NCI-H146 (cell line): ENCODE results near the gene PCMT1.
"Not testable (repeated sequence)": the region's sequence is repeated elsewhere in the genome, so short reads cannot be mapped to it uniquely, and the experiment has no call there.

Experiments used
- DNase-seq: peaks from one replicate; lab custom pipeline; 2025; lab: John Stamatoyannopoulos, UW

The PCMT1 gene

DNA sequence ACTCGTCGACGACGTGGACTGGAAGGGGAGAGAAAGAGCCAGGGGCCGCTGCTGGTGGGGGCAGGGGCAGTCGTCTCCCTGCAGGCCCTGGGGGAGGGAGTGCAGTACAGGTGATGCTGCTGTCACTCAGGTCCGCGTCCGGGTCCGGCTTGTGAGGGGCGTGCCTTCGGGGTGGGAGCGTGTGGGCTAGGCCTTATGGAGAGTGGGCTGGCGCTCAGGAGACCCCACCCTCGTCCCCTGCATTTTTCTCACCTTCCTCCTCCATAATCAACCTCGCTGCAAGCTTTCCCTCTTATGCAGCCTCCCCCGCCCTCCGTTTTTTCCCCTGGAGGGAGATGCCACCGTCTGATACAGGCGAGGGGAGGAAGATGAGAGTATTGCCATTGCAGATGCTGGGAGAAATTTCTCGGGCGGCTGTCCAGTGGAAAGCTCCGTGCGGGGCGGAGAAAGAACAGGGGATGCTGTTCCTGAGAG is 632 bp downstream of the PCMT1 start:
- DNase-seq = peak; percentile 98

DNA sequence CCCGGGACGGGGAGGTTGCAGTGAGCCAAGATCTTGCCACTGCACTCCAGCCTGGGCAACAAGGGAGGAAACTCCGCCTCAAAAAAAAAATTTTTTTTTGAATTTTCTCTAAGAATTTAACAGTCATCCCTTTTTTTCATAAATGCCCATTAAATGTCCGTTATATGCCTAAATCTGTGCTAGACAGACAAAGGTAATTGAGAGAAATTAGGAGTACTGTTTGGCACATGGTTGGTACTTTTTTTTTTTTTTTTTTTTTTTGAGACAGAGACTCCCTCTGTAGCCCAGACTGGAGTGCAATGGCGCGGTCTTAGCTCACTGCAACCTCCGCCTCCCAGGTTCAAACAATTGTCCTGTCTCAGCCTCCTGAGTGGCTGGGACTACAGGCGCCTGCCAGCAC is 1.7 kb downstream of the PCMT1 start:
- no peak for DNase-seq

DNA sequence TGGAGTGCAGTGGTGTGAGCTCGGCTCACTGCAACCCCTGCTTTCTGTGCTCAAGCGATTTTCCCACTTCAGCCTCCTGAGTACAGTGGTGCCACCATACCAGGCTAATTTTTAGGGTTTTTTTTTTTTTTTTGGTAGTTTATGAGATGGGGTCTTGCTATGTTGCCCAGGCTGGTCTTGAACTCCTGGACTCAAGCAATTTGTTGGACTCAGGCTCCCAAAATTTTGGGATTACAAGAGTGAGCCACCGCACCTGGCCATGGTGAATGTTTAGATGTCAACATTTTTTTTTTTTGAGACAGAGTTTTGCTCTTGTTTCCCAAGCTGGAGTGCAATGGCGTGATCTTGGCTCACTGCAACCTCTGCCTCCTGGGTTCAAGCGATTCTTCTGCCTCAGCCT is 2.4 kb downstream of the PCMT1 start:
- DNase-seq = not testable (repeated sequence)

DNA sequence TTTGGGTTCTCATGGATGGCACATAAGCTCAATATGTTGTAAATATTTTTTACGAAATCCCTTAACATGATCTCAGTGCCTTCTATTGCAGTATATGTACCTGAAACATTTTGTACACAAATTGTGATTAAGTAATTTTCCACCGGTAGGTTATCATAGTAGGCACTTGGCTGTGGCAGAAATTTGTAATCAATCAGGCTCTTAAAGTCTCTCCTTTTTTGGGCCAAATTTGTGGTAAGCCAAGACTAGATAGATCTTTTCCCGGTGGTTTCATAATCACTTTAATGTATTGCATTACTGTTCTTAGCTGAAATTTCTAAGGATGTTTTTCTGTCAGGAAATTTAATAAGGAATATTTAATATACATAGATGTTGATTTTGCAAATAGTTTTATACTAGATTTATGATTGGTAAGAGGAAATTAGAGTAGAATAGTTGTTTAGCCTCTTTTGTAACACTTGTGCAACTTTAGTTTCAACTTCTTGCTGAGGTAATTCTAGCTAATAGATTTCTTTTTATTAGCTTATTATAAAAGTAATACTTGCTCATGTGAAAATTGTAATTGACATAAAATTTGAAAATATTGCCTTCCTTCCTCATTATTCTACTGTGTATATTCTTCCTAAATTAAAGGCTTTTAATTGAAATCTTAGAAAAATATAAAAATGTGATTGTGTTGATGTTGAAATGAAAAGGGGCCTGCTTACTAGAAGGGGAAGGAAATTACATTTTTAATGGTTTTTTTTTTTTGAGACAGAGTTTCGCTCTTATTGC is 3.2 kb downstream of the PCMT1 start:
- DNase-seq = no peak

DNA sequence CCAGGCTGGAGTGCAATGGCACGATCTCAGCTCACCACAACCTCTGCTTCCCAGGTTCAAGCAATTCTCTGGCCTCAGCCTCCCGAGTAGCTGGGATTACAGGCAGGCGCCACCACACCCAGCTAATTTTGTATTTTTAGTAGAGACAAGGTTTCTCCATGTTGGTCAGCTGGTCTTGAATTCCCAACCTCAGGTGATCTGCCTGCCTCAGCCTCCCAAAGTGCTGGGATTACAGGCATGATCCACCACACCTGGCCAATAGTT is 3.8 kb downstream of the PCMT1 start:
- not testable (repeated sequence) for DNase-seq

DNA sequence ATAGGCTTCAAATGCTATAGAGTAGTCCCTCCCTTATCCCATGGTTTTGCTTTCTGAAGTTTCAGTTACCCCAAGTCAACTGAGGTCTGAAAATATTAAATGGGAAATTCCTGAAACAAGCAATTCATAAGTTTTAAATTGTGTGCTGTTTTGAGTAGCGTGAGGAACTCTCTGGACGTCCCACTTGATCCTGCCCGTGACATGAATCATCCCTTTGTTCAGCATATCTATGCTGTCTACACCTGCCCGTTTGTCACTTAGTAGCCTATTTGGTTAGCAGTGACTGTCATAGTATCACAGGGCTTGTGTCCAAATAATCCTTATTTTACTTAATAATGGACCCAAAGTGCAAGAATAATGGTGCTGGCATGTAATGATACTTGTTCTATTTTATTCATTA is 5.0 kb downstream of the PCMT1 start:
- DNase-seq = no peak

DNA sequence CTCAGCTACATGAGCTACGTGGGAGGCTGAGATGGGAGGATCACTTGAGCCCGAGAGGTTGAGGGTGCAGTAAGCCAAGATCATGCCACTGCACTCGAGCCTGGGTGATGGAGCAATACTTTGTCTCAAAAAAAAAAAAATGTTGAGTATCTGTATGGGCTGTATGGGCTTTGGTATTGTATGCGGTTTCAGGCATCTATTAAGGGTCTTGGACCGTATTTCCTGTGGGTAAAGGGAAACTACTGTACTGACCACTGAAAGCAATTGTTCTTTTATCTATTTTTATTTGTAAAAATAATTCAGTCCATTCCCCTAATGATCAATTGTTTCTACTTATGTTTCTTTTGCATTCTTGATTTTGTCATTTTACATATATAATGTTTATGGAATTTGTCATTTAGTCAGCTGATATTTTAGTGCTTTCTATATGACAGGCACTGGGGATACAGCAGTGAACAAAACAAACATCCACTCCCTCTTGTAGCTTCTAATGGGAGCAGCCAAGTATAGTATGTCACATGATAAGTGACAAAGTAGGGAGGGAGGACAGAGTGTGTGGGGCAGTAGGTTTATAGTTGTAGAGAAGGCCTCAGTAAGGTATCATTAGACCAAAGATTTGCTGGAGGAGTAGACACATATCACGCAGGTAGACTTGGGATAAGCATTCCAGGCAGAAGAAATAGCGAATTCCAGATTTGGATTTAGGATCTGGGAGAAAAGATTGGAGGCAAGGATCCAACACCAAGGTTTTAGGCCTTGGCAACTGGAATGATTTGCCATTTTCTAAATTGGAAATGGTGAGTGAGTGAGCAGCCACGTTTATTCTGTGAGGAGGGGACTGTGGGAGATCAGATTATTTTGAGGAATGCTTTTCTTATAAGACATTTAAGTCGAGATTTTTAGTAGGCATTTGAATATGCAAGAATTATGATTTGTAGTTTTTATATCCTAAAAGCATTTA is 6.0 kb downstream of the PCMT1 start:
- DNase-seq = no peak

DNA sequence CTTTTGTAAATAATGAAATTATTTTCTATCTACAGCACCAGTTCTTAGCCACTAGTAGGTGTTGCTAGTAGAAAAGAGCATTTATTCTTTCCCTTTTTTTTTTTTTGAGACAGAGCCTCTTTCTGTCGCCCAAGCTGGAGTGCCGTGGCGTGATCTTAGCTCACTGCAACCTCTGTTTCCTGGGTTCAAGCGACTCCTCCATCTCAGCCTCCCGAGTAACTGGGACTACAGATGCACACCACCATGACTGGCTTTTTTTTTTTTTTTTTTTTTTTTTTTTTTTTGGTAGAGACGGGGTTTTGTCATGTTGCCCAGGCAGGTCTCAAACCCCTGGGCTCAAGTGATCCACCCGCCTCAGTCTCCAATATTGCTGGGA is 6.7 kb downstream of the PCMT1 start:
- DNase-seq = no peak

DNA sequence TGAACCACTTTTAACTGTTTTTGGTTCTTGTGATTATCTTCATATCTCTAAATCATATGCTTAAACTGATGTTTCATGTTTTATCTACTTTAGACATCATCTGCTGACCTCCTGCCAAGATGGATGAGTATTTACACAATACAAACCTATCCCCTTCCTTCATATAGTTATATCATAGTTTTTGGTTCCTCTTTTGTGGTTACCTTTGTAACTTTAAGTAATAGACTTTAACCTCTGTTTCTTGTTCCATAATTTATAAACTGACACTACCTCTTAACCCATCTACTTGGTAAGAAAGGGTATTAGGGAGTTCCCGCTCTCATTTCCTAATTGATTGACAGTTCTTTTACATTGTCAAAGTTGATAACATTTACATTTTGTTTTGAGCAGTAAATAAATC is 11.9 kb downstream of the PCMT1 start:
- no peak for DNase-seq

DNA sequence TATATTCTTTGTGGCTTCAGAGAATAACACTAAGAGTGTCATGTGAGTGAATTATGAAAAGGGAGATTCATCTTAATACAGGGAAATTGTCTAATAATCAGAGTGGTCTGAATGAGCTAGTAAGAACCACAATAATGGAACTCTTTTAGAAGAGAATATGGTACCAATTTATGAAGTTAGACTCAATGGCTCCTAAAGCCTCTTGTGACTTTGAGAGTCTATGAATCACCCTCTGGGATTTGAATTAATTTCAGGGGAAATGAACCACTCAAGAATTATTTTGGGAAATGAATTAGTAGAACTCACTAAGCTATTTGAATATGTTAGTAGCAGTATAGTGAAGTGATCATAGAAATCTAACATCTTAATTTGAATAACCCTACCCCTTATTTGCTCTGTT is 14.3 kb downstream of the PCMT1 start:
- no peak for DNase-seq

DNA sequence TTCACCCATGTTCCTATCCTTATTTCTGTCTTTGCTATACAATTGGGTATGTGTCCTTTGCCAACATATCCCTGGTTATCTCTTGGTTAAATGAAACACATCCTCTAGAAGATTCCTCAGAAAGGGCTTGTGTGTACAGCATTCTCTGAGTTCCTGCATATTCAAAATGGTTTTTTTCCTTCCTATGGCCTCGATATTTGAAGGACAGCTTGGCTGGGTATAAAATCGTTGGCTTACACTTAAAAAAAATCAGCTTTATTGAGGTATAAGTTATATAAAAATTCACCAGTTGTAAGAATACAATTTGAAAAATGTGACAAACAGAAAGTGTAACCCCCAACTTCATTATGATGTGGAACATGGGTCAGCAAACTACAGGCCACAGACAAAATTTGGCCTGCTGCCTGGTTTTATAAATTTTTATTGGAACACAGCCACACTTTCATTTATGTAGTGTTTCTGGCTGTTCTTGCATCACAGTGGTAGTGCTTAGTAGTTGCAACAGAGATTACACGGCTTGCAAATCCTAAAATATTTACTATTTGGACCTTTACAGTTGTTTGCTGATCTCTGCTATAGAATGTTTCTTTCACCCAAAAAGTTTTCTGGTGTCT is 16.7 kb downstream of the PCMT1 start:
- no peak for DNase-seq

DNA sequence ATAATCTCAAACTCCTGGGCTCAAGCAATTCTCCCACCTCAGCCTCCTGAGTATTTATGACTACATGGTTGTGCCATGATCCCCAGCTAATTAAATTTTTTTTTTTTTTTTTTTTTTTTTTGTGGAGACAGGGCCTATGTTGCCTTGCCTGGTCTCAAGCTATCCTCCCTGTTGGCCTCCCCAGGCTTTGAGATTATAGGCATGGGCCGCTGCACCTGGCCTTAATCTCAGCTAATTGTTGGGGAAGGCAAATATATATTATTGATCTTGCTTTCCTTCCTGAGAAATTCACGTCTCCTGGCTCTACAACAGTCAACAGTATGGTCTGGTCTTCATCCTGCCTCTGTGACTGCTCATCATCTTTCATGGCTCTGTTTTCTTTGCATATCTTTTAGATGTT is 20.1 kb downstream of the PCMT1 start:
- DNase-seq = peak; percentile 97

DNA sequence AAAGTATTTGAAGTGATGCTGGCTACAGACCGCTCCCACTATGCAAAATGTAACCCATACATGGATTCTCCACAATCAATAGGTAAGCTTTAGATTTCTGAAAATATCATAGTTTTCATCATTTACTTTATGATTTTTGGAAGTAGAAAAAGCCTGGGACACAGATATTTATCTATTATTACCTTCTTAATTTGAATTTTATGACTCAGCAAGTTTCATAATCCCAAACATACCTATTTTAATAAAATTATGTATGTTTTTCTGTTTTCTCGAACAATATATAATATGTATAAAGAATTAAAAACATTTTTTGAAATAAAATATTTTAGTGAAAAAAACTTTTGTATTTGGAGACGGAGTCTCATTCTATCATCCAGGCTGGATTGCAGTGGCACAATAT is 21.6 kb downstream of the PCMT1 start:
- DNase-seq = no peak

DNA sequence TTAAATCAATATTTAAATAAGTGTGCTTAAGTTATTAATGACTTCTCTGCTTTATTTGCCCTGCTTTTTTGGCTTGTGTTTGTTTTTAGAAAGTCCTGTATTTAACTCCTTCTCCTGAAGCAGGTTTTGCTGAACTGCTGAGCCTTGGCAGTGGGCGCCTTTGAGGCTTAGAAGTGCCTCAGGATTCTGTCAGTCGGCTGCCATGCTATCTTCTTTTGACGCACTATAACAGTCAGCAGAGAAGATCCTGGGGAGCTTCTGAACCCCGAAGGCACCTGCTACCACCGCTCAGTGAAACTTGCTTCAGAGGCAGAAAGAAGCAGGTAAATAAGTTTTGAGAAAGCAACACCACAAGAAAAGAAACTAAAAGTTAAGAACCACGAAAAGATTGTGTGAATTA is 22.4 kb downstream of the PCMT1 start:
- DNase-seq = no peak

DNA sequence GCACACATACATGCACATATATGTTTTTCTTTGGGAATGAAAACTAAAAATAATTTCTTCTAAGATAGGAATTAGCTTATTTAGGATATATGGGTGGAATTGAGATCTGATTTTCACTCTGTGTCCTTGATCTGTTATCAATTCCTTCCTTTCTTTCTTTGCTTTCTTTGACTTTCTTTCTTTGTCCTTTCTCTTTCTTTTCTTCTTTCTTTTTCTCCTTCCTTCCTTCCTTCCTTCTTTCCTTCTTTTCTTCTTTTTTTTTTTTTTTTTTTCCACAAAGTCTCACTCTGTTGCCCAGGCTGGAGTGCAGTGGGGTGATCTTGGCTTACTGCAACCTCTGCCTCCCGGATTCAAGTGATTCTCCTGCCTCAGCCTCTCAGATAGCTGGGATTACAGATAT is 28.1 kb downstream of the PCMT1 start:
- no peak for DNase-seq

DNA sequence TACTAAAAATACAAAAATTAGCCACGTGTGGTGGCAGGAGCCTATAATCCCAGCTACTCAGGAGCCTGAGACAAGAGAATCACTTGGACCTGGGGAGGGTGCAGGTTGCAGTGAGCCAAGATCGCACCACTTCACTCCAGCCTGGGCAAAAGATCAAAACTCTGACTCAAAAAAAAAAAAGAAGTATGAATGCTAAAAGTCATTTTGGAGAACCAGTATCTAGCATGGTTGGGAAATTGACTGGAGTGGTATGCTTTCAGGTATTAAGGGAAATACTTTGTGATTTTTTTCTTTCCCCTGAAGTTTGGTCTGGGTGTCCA is 30.1 kb downstream of the PCMT1 start:
- no peak for DNase-seq

DNA sequence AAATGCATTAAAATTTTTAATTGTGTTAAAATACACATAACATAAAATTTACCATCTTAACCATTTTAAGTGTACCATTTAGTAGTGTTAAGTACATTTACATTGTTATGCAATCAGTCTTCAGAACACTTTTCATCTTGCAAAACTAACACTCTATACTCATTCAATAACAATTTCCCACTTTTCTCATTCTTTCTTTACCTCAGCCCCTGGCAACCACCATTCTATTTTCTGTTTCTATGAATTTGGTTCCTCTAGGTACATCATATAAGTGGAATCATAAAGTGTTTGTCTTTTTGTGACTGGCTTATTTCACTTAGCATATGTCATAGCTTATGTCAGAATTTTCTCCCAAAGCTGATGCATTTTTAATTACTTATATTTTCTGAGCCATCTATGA is 32.2 kb downstream of the PCMT1 start:
- DNase-seq = no peak

DNA sequence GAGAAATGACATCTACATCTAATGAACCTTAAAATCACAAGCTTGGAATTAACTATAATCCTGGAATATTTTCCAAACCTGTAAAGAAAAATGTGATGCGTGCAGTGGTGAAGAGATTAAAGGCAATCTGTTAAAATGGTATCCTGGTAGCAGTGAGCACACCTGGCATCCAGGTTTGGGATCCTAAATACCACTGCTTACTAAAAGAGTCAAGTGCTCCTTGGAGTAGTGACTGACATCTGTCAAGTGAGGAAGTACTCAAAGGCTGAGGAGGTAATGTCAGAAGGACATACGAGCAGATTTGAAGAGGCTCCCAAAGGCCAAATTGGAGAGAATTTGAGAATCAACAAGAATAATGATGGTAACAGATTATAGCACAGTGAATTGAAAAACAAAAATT is 32.8 kb downstream of the PCMT1 start:
- DNase-seq = no peak

DNA sequence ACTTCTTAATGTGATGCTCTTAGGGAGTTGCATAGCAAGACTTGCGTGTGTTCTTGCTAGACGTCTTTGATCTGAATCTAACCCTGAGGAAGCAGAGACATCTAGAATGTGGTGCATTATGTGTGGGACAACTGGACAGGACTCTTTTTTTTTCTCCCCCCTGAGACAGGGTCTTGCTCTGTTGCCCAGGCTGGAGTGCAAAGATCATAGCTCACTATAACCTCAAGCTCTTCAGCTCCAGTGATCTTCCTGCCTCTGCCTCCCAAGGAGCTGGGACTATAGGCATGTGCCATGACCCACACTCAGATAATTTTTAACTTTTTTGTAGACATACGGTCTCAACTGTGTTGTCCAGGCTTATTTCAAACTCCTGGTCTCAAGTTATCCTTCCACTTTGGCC is 34.0 kb downstream of the PCMT1 start:
- no peak for DNase-seq

DNA sequence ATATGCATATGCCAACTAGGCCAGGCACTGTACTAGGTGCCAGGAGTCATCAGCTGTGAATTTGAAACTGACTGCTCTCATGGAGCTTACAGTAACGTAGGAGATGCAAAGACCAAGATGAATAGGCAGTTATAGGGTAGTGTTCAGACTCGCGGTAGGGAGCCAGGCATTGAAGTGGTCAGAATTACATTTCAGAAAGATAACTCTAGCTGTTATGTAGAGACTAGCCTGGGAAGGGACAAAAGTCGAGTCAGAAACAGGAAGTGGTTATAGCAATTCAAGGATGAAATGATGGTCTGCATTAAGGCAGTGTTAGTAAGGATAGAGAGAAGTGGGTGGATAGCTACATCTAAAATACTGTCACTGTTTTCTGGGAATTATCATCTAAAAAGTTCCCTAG is 56.6 kb downstream of the PCMT1 start:
- DNase-seq = no peak

DNA sequence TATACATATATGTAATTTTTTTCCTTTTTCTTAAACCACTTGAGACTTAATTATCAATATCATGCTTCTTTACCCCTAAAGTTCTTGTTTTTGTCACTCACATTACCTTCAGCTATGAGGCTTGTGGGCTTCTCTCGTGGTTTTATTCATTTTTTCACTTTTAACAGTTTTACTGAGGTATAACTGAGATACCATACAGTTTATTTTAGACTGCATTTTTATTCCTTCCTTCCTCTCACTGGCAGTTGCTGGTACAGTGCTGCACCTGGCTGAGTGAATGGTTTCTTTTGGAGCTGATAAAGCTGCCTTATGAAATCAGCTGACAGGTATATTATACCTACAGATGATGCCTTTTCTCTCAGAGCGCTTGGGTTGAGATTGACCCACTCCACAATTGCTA is 60.3 kb downstream of the PCMT1 start:
- DNase-seq = no peak

DNA sequence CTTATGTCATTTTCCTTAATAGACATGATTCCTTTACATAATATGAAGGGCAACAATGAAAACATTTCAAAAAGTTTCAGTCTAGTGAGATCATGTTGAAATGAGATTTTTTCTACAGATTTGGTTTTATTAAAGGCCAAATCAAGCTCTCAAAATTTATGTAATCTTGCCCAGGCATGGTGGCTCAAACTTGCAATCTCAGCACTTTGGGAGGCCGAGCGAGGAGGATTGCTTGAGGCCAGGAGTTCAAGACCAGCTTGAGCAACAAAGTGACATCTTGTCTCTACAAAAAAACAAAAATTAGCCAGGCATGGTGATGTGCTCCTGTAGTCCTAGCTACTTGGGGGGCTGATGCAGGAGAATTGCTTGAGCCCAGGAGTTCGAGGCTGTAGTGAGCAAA is 63.8 kb downstream of the PCMT1 start:
- DNase-seq = no peak

DNA sequence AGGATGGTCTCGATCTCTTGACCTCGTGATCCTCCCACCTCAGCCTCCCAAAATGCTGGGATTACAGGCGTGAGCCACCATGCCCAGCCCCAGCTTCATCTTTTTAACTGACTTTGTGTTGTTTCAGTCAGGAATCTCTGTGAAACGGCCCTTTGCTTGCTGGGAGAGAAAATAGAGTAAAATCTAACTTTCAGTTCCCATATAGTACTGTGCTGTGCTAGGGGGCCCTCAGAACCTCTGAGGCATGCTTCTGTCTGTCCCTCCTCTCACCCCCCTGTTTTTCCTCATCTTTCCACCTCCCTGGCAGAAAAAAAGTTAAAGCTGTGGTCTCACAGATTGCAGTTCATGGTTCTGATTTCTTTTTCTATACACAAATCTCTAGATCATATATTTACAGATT is 66.2 kb downstream of the PCMT1 start:
- DNase-seq = no peak
